HL-60 (cell line): ENCODE results near the gene SV2C.

Experiments used
- CTCF ChIP-seq: IDR thresholded peaks from one replicate; pipeline ENCODE4 v1.5.1; 2011; ENCODE audit warnings: low read length, control low read depth, inconsistent platforms; ENCODE audit not compliant: insufficient read depth
- REST ChIP-seq: IDR thresholded peaks from 2 replicates; pipeline ENCODE4 v1.6.1; 2012; ENCODE audit warnings: low read depth; ENCODE audit not compliant: insufficient replicate concordance

DNA sequence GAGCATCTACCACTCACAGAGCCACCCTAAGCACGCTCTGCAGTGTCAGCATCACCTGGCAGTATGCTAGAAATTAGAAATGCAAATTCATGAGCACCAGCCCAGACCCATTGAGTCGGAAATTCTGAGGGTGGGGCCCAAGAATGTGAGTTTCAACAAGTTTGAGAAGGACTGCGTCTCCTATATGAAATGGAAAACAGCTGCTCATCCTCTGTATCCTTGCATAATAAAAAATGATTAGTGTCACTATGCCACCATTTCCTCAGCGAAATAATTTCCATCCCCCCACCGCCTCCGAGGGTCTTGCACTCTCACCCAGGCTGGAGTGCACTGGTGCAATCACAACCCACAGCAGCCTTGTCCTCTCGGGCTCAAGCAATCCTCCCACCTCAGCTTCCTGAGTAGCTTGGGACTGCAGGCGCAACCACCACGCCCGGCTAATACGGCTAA is 318.6 kb downstream of the SV2C start:
- TF ChIP-seq CTCF (no peak), REST (no peak)
